NCI-H2196 treated with DMSO at 0.1 percent for 48 hours (cell line): ENCODE results near the gene TMEM91.
"Not testable (repeated sequence)": the region's sequence is repeated elsewhere in the genome, so short reads cannot be mapped to it uniquely, and the experiment has no call there.

Source experiments
- DNase-seq: peaks from one replicate; lab custom pipeline; 2025; ENCODE audit not compliant: unreplicated experiment; lab: John Stamatoyannopoulos, UW

The TMEM91 gene

DNA sequence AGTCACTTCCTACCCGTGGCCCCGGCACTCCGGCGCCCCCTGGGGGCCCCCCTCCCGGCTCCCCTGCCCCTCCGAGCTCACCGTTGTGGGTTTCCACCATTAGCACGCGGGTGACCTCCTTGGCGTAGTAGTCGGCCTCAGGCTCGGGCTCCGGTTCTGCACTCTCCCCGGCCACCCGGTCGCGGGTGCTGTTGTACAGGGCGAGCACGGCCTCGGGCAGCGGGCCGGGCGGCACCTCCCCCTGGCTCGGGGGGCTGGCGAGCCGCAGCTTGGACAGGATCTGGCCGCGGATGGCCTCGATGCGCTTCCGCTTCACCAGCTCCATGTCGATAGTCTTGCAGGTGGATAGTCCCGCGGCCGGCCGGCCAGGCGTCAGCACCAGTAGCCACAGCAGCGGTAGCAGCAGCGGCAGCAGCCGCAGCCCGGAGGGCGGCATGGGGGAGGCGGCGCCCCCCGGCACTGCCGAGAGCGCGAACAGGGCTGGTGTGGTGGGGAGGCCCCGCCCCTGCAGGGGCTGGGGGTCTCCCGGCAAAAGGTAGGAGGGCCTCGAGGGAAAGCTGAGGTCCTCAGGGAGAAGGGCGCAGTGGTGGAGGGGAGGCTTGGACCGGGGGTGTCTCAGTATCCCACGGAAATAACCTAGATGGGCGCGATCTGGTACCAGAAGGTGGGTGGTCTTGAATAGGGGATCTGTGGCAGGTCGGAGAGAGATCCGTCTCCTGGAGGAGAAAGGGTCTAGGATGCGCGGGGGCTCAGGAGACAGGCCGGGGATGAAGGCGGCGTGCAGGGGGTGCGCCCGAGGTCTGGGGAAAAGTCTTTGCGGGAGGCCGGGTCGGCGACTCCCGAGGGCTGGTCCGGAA, 23.5 kb upstream of the TMEM91 start:
- no peak for DNase-seq

- no peak for DNase-seq
Measured at GRCh38 chr19:41353466-41354342, 22.6 kb upstream of the TMEM91 start, which contains the start of gene TGFB1. TGFB1 (minus strand) TSS chr19:41353922; CDS start chr19:41353044, 878 bp downstream.

DNA sequence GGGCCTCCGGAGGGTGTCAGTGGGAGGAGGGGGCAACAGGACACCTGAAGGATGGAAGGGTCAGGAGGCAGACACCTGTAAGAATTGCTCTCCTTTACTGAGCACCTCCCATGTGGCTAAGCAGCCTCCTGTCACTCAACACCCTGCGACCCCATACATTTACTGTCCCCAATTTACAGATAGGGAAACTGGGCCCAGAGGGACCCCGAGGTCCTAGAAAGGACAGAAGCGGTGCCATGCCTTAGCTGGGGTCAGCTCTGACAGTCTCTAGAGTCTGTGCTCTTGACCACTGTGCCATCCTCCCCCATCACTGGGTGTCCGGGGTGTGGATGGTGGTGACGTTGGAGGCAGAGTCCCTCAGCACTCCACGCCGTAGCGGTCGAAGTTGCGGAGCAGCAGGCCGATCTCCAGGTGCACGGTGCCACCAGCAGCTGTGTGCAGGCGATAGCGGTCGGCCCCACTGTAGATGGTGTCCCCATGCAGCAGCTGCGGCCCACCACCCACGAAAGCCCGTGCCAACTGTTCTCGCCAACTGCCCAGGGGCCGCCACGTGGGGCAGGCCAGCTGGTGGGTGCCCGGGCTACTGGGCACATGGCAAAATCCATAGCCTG, 21.9 kb upstream of the TMEM91 start:
- DNase-seq, result no peak

DNA sequence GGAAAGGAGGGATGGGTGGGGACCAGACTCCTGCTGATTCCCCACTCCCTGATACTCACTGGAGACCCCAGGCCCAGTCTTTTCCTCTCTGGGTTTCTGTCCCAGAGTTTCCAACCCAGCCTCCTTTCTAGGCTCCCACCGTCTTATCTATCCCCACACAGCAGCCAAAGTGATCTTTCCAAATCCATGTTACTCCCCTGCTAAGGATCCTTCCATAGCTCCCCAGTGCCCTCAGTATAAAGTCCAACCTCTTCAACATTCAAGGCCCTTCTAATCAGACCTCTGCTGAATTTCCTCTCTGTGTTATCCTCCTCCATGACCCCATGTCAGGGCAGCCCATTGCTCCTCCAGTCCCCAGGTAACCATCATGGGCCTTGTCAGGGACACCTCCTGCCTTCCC, 21.3 kb upstream of the TMEM91 start:
- DNase-seq, result no peak

- no peak for DNase-seq
Measured at GRCh38 chr19:41355802-41356201, 20.5 kb upstream of the TMEM91 start.

GRCh38 chr19:41356984-41357739, 19.2 kb upstream of the TMEM91 start:
- DNase-seq, result no peak

DNA sequence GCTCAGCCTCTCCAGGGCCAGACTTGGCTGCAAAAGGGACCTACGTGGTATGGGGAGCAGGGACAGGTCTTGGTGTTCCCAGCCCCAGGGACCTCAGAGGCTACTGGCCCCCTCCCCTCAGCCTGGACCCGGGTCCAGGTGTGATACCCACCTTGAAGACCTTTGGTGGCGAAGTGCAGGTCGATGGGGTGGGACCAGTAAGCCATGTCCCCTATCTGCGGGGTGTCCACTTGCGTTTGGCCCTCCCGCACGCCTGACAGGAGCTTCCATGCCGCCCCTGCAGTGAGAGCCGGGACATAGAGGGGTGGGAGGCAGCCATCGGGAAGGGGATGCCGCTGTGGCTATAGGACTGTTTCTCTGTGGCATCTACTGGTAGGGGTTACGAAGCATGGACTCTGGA, 18.6 kb upstream of the TMEM91 start:
- DNase-seq, result no peak

GRCh38 chr19:41359741-41360140, 16.6 kb upstream of the TMEM91 start:
- DNase-seq, result no peak

GRCh38 chr19:41362143-41362847, 14.0 kb upstream of the TMEM91 start:
- no peak for DNase-seq

DNA sequence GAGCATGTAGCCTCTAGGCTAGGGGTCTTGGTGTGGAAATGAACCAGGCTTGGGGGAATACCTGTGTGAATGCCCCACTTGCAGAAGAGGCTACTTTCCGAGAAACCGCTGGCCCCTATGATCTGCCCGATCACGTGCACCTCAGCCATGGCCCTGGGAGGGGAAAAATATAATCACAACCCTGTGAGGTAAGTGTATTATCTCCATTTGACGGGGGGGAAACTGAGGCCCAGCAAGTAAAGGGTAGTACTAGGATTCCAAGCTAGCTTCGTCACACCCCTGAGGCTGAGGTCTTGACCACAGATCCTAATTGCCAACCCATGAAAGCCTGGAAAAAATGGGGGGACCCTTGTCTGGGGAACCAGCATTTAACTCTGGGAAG, 13.0 kb upstream of the TMEM91 start:
- no peak for DNase-seq

GRCh38 chr19:41363753-41364523, 12.4 kb upstream of the TMEM91 start, which contains the start of gene B9D2:
B9D2 (minus strand) TSS chr19:41364149; CDS start chr19:41363519, 630 bp downstream.
- DNase-seq, result peak; percentile 96

- no peak for DNase-seq
Measured at GRCh38 chr19:41364524-41365391, 11.6 kb upstream of the TMEM91 start.

DNA sequence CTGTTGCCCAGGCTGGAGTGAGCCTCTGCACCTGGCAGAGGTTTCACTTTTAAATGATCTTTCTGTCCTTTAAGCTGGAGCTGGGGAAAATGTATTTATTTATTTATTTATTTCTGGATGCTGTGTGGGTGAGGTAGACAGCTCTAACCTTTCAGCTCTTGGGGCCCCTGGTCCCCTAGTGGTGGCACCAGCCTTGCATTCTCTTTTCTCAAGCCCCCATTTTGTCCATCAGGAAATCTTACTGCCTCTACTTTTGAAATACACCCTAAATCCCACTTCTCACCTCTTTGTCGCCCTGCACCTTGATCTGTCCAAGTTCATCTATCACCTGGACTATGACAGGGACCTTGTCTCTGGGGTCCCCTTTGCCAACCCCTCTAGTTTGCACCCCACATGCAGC, 10.2 kb upstream of the TMEM91 start:
- no peak for DNase-seq

- no peak for DNase-seq
Measured at GRCh38 chr19:41367848-41368301, 8.5 kb upstream of the TMEM91 start.

- no peak for DNase-seq
Measured at GRCh38 chr19:41369769-41370168, 6.6 kb upstream of the TMEM91 start.

DNA sequence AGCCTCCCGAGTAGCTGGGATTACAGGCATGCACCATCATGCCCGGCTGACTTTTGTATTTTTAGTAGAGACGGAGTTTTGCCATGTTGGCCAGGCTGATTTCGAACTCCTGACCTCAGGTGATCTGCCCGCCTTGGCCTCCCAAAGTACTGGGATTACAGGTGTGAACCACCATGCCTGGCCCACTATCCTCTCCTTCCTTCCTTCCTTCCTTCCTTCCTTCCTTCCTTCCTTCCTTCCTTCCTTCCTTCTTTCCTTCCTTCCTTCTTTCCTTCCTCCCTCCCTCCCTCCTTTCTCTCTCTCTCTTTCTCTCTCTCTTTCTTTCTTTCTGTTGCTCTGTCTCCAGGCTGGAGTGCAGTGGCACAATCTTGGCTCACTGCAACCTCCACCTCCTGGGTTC, 5.2 kb upstream of the TMEM91 start:
- DNase-seq, result not testable (repeated sequence)

DNA sequence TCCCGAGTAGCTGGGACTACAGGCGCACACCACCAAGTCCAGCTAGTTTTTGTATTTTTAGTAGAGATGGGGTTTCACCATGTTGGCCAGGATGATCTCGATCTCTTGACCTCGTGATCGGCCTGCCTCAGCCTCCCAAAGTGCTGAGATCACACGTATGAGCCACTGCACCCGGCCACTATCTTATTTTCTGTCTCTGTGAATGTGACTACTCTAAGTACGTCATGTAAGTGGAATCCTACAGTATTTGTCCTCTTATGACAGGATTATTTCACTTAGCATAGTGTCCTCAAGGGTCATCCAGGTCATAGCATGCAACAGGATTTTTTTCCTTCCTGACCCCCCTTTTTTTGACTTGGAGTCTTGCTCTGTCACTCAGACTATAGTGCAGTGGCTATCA, 4.8 kb upstream of the TMEM91 start:
- DNase-seq, result no peak

DNA sequence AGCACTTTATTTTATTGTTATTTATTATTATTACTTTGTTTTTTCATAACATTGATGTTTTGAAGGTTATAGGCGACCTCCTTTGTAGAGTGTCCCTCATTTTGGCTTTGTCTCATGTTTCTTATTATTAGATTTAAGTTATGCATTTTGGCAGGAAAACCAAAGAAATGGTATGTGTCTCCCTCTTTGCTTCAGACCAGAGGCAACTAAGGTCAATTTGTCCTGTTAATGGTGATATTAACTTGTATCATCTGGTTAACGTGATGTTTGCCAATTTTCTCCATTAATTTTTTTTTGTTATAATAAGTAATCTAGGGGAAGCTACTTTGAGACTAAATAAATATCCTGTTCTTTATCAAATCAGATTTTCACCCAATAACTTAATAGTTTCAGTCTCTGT, 3.8 kb upstream of the TMEM91 start:
- DNase-seq, result no peak
